ENCODE results near the gene DTX3L.

DNA sequence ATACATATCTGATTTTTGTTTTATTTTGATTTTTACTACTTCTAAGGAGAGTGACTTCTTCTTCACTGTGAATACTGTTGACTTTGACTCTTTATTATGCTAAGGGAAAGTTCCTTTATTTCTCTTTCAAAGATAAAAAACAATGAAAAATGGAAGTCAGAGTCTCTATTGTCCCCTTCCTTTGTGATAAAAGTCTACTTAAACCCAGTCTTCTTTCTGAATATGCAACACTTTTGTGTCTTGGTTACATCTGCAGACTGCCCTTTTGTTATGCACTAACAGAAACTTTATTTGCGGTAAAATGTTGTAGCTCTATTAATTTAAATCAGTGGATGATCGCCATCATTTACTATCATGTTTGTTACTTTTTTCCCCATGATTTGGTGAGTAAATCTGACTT is 26.5 kb downstream of the DTX3L start:
- TF ChIP-seq, protein P1, sequence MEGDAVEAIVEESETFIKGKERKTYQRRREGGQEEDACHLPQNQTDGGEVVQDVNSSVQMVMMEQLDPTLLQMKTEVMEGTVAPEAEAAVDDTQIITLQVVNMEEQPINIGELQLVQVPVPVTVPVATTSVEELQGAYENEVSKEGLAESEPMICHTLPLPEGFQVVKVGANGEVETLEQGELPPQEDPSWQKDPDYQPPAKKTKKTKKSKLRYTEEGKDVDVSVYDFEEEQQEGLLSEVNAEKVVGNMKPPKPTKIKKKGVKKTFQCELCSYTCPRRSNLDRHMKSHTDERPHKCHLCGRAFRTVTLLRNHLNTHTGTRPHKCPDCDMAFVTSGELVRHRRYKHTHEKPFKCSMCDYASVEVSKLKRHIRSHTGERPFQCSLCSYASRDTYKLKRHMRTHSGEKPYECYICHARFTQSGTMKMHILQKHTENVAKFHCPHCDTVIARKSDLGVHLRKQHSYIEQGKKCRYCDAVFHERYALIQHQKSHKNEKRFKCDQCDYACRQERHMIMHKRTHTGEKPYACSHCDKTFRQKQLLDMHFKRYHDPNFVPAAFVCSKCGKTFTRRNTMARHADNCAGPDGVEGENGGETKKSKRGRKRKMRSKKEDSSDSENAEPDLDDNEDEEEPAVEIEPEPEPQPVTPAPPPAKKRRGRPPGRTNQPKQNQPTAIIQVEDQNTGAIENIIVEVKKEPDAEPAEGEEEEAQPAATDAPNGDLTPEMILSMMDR (IDR thresholded peaks at IDR 0.05) = no peak
- no peak for TF ChIP-seq POLR2A (IDR thresholded peaks at IDR 0.05)
